ENCODE data around the gene SCAANT1. TPM values are rescaled to one million over a fixed set of nuclear protein-coding genes. Genes with fewer than 3 reads are reported as not detected.

SCAANT1 gene
- not detected in 2 replicates for total RNA-seq

DNA sequence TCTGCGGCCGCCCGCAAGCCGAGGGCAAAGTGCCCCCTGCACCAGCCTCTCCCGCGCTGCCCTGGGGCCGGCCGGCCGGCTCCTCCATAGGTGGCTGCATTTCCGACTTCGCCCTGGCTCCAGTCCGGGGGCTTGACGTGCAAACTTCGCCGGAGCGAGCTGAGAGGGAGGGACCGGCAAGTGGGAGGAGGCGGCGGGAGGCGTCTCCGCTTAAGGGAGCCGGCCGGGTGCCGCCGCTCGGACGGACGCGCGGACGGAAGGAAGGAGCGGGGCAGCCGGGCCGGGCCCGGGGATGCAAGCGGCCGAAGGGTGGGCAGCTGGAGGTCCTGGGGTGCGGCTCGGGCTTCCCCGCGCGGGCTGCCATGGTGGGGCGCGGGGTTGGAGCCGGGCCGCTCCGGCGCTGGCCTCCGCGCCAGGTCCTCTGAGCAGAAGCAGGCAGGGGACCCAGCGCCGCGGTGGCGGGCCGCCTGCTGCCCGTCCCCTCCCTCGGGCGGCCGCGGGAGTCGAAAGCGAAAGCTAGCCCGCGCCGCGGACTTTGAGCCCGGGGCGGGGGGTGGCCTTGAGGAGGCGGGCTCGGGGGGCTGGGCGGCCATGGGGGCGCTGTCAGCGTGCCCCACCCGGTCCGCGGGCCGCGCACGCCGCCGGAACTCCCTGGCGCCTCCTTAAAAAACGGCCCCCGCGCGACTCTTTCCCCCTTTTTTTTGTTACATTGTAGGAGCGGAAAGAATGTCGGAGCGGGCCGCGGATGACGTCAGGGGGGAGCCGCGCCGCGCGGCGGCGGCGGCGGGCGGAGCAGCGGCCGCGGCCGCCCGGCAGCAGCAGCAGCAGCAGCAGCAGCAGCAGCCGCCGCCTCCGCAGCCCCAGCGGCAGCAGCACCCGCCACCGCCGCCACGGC, at the start of gene SCAANT1:
SCAANT1 (minus strand) TSS at position 511 of the 895 bp plus-strand sequence.
- peak; percentile 95 for DNase-seq
- Mint-ChIP-seq H3K36me3 (ENCODE audit: low read depth) (peaks cover 28% of the 10 kb centered on the region), H3K27ac (peak within 1 kb of the TSS; percentile 94), H3K9me3 (no peaks in the 10 kb centered on the region), H3K27me3 (no peaks in the 10 kb centered on the region), H3K4me1 (peaks cover 40% of the 10 kb centered on the region), H3K4me3 (peak within 1 kb of the TSS; percentile 92)
- intact Hi-C loops (cut with micrococcal nuclease), result loop anchor here (1.0 kb wide), 4 partner anchors 12 to 111 kb away; partner anchors contain the start of gene PSMD6

DNA sequence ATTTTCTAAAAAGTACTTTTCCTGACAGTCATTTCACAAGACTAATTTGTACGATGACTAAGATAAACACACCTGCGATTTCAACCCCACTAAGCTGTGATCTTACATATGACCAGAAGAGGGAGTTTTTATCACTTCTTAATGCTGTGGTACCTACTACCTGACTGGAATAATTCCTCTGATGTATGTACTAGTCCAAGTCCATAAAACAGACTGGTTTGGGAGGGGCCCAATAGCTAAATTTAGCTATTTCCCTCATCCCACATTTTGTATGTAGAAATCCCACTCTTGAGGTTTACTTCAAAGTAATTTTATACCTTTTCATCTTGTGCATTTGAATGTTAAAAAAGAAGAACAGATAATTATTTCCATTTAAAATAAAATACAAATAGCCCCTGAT, 49.7 kb upstream of the SCAANT1 start:
- no peaks in the 10 kb centered on the region for H3K27me3 Mint-ChIP-seq
- intact Hi-C loops (cut with micrococcal nuclease), result loop anchor here (1.0 to 2.0 kb wide), 2 partner anchors 17 to 31 kb away; no protein-coding TSS in a partner anchor
- DNase-seq, result peak; percentile 71
- H3K4me3 Mint-ChIP-seq, result no peak overlapping the region
- peaks cover 46% of the 10 kb centered on the region for H3K4me1 Mint-ChIP-seq
- no peak overlapping the region for H3K27ac Mint-ChIP-seq
- no peaks in the 10 kb centered on the region for H3K9me3 Mint-ChIP-seq
- peaks cover 10% of the 10 kb centered on the region for H3K36me3 Mint-ChIP-seq (ENCODE audit: low read depth)

DNA sequence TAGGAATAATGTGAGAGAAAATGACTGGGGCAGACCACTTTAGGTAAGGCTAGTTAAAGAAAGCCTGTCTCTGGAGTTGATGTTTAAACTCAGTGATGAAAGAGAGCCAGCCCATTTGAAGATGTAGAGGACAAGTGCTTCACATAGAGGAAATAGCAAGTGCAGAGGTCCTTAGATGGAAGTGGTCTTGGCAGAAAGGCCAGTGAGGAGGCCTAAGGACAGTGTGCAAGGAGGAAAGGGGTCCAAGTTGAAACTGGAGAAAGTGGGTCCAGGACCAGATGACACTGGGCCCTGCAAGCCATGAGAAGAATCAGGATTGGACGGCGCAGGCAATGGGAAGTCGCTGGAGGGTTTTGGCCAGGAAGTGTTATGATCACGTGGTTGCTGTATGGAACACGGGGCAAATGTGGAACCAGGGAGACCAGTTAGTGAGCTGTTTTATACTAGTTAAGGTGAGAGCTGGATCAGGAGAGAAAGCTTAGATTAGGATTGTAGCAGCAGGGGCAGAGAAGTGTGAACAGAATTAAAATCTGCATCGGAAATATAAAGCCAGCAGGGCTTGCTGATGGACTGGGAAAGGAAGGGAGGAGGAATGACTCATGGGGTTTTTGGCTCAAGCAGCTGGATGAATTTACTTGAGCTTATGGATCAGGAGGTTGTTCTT, 48.0 kb upstream of the SCAANT1 start:
- H3K36me3 Mint-ChIP-seq (ENCODE audit: low read depth), result peaks cover 20% of the 10 kb centered on the region
- no peaks in the 10 kb centered on the region for H3K27me3 Mint-ChIP-seq
- peak overlapping the region; percentile 26 for H3K4me3 Mint-ChIP-seq
- H3K4me1 Mint-ChIP-seq, result peaks cover 37% of the 10 kb centered on the region
- H3K27ac Mint-ChIP-seq, result peak overlapping the region; percentile 75
- peak; percentile 62 for DNase-seq
- intact Hi-C loops (cut with micrococcal nuclease), result loop anchor here (2.0 kb wide), 1 partner anchor 19 kb away; no protein-coding TSS in a partner anchor
- H3K9me3 Mint-ChIP-seq, result no peaks in the 10 kb centered on the region

DNA sequence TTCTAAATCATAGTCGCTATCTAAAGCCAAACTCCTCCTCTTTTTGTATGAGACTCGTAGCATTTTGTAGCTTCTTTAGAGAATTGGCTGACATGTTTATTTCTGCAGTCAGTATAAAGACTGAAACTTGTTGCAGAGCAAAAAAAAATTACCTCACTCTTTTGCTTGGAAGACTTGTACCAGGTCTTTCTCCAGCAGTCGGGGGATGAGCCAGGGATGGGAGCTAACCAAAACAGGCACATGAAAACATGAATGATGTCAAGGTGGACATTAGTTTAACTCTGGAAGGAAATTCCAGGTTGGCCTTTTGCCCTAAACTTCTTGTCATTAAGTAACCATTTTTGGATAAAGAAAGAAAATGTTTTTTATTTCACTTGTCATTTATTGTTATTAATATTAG, 47.0 kb upstream of the SCAANT1 start:
- peaks cover 22% of the 10 kb centered on the region for H3K36me3 Mint-ChIP-seq (ENCODE audit: low read depth)
- H3K4me3 Mint-ChIP-seq, result no peak overlapping the region
- no peak for DNase-seq
- intact Hi-C loops (cut with micrococcal nuclease), result no loop called here
- H3K27me3 Mint-ChIP-seq, result no peaks in the 10 kb centered on the region
- H3K4me1 Mint-ChIP-seq, result peaks cover 29% of the 10 kb centered on the region
- H3K9me3 Mint-ChIP-seq, result no peaks in the 10 kb centered on the region
- H3K27ac Mint-ChIP-seq, result peak overlapping the region; percentile 58

DNA sequence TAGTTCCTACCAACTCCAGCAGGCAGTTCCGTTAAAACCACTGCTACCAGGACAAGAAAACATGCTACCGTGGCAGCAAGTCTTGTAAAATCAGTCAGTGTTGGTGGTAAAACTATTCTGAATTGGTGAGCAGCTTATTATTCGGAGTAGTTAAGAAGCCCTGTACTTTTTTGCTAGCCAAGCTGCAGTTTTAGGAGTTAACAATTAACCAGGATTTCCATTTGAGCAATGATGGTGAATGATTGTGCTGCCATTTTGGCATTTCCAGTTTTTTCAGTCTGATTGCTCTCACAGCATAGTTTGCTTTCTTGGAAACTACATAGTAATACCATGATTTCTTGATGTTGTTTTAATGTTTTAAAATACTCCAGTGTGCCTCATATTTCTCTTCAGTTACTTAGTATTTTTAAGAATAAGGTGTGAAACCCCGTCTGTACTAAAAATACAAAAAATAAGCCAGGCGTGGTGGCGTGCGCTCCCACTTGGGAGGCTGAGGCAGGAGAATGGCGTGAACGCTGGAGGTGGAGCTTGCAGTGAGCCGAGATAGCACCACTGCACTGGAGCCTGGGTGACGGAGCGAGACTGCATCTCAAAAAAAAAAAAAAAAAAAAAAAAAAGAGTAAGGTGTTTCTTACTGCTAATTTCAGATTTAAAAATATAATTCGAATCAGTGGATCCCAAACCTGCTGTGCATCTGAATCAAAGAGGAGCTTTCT, 43.8 kb upstream of the SCAANT1 start:
- Mint-ChIP-seq H3K4me1 (peaks cover 34% of the 10 kb centered on the region), H3K4me3 (no peak overlapping the region), H3K27ac (no peak overlapping the region), H3K9me3 (no peaks in the 10 kb centered on the region), H3K27me3 (no peaks in the 10 kb centered on the region), H3K36me3 (ENCODE audit: low read depth) (peaks cover 31% of the 10 kb centered on the region)
- DNase-seq, result no peak
- intact Hi-C loops (cut with micrococcal nuclease), result no loop called here

DNA sequence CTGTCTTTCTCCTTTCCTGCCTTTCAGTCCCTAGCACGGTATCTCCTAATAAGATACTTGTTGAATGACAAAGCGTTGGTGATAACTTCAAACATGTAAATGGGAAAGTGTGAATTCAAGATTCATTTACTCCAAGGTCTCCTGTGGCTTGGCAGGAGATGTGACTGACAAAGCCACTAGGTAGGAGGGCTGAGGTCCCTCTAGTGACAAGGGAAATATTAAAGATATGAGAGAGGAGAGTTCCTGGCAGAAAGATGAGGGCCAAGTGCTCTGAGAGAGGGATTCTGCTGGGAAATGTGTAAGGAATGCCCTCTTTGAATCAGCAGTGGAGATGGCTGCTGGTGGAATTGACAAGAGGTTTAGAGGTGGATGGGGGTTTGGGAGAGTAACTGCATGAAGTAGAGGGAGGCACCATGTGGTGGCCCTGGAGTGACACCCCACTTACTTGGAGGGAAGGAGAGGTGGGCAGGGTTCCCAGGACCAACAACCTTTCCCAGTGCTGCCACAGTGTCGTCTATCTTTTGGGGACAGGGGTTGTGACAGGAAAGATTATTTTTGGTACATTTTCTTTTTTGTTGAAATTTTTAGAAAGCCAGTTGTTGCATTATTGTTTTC, 43.0 kb upstream of the SCAANT1 start:
- H3K27ac Mint-ChIP-seq, result no peak overlapping the region
- peaks cover 32% of the 10 kb centered on the region for H3K4me1 Mint-ChIP-seq
- peaks cover 29% of the 10 kb centered on the region for H3K36me3 Mint-ChIP-seq (ENCODE audit: low read depth)
- no peak for DNase-seq
- H3K4me3 Mint-ChIP-seq, result no peak overlapping the region
- no peaks in the 10 kb centered on the region for H3K9me3 Mint-ChIP-seq
- intact Hi-C loops (cut with micrococcal nuclease), result no loop called here
- H3K27me3 Mint-ChIP-seq, result no peaks in the 10 kb centered on the region

DNA sequence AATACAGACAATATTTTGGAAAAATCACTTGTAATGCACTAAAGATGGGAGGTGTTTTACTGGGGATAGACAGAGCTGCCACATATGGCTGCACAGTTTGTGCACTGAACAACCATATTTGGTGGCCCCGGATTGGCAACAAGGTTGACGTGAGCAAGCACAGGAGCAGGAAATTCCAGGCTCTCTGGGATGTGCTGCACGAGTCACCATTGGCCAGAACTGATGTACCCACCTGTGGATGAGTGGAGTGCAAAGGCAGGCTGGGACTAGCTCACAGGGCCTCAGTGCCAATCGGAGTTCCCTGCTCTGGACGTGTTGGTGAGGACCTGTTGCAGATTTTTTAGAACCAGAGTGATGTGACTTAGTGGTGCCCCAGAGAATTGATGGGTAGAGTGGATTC, 42.0 kb upstream of the SCAANT1 start:
- peaks cover 29% of the 10 kb centered on the region for H3K36me3 Mint-ChIP-seq (ENCODE audit: low read depth)
- no peaks in the 10 kb centered on the region for H3K27me3 Mint-ChIP-seq
- H3K4me1 Mint-ChIP-seq, result peaks cover 33% of the 10 kb centered on the region
- peak overlapping the region; percentile 45 for H3K27ac Mint-ChIP-seq
- H3K4me3 Mint-ChIP-seq, result no peak overlapping the region
- DNase-seq, result no peak
- H3K9me3 Mint-ChIP-seq, result no peaks in the 10 kb centered on the region
- intact Hi-C loops (cut with micrococcal nuclease), result loop anchor here (5.0 kb wide), 1 partner anchor 38 kb away; no protein-coding TSS in a partner anchor

- Mint-ChIP-seq H3K9me3 (no peaks in the 10 kb centered on the region), H3K4me1 (peaks cover 41% of the 10 kb centered on the region), H3K27ac (peak overlapping the region; percentile 50), H3K27me3 (no peaks in the 10 kb centered on the region), H3K36me3 (ENCODE audit: low read depth) (peaks cover 34% of the 10 kb centered on the region), H3K4me3 (peak overlapping the region; percentile 20)
- intact Hi-C loops (cut with micrococcal nuclease), result loop anchor here (5.0 kb wide), 1 partner anchor 40 kb away; no protein-coding TSS in a partner anchor
- no peak for DNase-seq
Measured at GRCh38 chr3:63952248-63952594, 40.0 kb upstream of the SCAANT1 start.

- Mint-ChIP-seq H3K27ac (peak overlapping the region; percentile 74), H3K4me3 (peak overlapping the region; percentile 71), H3K4me1 (peaks cover 46% of the 10 kb centered on the region), H3K9me3 (no peaks in the 10 kb centered on the region), H3K27me3 (no peaks in the 10 kb centered on the region), H3K36me3 (ENCODE audit: low read depth) (peaks cover 34% of the 10 kb centered on the region)
- intact Hi-C loops (cut with micrococcal nuclease), result loop anchor here (5.0 kb wide), 1 partner anchor 41 kb away; no protein-coding TSS in a partner anchor
- DNase-seq, result no peak
Measured at GRCh38 chr3:63951492-63952247, 39.5 kb upstream of the SCAANT1 start.

- intact Hi-C loops (cut with micrococcal nuclease), result loop anchor here (5.0 kb wide), 1 partner anchor 42 kb away; no protein-coding TSS in a partner anchor
- no peak for DNase-seq
- Mint-ChIP-seq H3K4me3 (peak overlapping the region; percentile 71), H3K27ac (no peak overlapping the region), H3K27me3 (no peaks in the 10 kb centered on the region), H3K9me3 (no peaks in the 10 kb centered on the region), H3K4me1 (peaks cover 51% of the 10 kb centered on the region), H3K36me3 (ENCODE audit: low read depth) (peaks cover 27% of the 10 kb centered on the region)
Measured at GRCh38 chr3:63950698-63951097, 38.5 kb upstream of the SCAANT1 start.

GRCh38 chr3:63949005-63949404, 36.8 kb upstream of the SCAANT1 start:
- H3K4me3 Mint-ChIP-seq, result no peak overlapping the region

DNA sequence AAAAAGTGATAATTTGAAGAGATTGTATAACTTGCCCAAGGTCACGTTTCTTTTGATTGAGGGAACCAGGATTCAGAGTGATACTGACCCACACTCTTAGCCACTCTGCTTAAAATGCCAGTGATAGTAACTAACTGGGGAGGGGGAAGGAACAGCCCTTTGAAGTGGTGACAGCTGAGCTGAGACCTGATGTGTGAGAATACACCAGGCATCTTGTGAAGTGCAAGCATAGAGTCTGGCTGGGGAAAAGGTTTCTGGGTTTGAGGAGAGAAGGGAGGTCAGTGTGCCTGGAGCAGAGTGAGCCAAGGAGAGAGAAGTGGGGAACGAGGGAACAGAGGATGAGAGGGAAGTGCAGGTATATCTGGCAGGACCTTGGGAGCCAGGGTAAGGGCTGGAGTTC, 35.4 kb upstream of the SCAANT1 start:
- peak overlapping the region; percentile 76 for H3K27ac Mint-ChIP-seq
- H3K4me1 Mint-ChIP-seq, result peaks cover 60% of the 10 kb centered on the region
- H3K36me3 Mint-ChIP-seq (ENCODE audit: low read depth), result peaks cover 17% of the 10 kb centered on the region
- no peaks in the 10 kb centered on the region for H3K9me3 Mint-ChIP-seq
- DNase-seq, result no peak
- intact Hi-C loops (cut with micrococcal nuclease), result no loop called here
- H3K4me3 Mint-ChIP-seq, result no peak overlapping the region
- no peaks in the 10 kb centered on the region for H3K27me3 Mint-ChIP-seq

More at GRCh38 chr3:63949005-63949404, 36.8 kb upstream of the SCAANT1 start:
- intact Hi-C loops (cut with micrococcal nuclease), result no loop called here
- Mint-ChIP-seq H3K27me3 (no peaks in the 10 kb centered on the region), H3K27ac (no peak overlapping the region), H3K36me3 (ENCODE audit: low read depth) (peaks cover 21% of the 10 kb centered on the region), H3K4me1 (peaks cover 49% of the 10 kb centered on the region), H3K9me3 (no peaks in the 10 kb centered on the region)
- DNase-seq, result no peak

DNA sequence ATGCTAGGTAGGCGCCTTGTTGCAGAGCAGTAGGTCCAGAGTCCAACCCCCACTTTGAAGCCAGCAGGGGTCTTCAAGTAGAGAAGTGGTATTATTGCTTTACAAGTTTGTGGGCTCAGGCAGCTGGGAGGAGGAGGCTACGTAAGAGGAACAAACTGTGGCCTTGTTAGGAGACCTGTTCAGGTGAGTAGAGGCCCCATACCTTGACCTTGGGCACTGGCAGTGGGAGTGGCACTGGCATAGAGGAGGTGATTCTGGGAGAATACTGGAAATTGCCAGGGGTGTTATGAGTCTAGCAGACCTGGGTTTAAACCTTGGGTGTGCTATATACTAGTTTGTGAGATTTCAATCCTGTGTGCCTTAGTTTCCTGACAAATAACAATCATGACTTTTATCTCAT, 34.6 kb upstream of the SCAANT1 start:
- Mint-ChIP-seq H3K36me3 (ENCODE audit: low read depth) (peaks cover 19% of the 10 kb centered on the region), H3K4me3 (no peak overlapping the region), H3K27me3 (no peaks in the 10 kb centered on the region), H3K9me3 (no peaks in the 10 kb centered on the region), H3K27ac (no peak overlapping the region), H3K4me1 (peaks cover 57% of the 10 kb centered on the region)
- intact Hi-C loops (cut with micrococcal nuclease), result no loop called here
- DNase-seq, result no peak
